Colonic mucosa (tissue), 4 donors: ENCODE results near the gene RNF186. TPM values are rescaled to one million over a fixed set of nuclear protein-coding genes. Genes with fewer than 3 reads are reported as not detected.

Experiments used
- DNase-seq: peaks from one replicate; pipeline ENCODE4 v3.0.0-alpha.2; 2020
- H3K27ac ChIP-seq: fragments of 200-600 bp; one replicate; pipeline ENCODE4 v1.8.0; 2021
- H3K27me3 ChIP-seq: fragments of 200-600 bp; one replicate; pipeline ENCODE4 v1.8.0; 2021
- H3K36me3 ChIP-seq: fragments of 200-600 bp; one replicate; pipeline ENCODE4 v1.8.0; 2021
- H3K4me1 ChIP-seq: fragments of 200-600 bp; one replicate; pipeline ENCODE4 v1.8.0; 2021; ENCODE audit warnings: mild to moderate bottlenecking
- H3K4me3 ChIP-seq: fragments of 200-600 bp; one replicate; pipeline ENCODE4 v1.8.0; 2021
- H3K9ac ChIP-seq, 2 donors: one replicate each; pipeline ENCODE4 v1.7.0; 2013; ENCODE audit warnings: control low read depth in 2 of 2, low read depth in 2 of 2, low read length in 2 of 2
- H3K9me3 ChIP-seq: fragments of 200-600 bp; one replicate; pipeline ENCODE4 v1.8.0; 2021
- CTCF ChIP-seq: fragments of 200-600 bp; IDR thresholded peaks from one replicate; pipeline ENCODE4 v1.8.0; 2022; ENCODE audit warnings: antibody characterized with exemption, mild to moderate bottlenecking
- intact Hi-C: fragments of 100-400 bp; cut with DNase I; formaldehyde crosslinking; loops from one replicate; pipeline ENCODE4 v1.14.1; 2022
- total RNA-seq, 2 donors: library from RNA; stranded (reverse); fragmentation: NEBNext Ultra II Directional in 1 of 2; extraction: Animal tissue kit (Norgen Biotek cat#: 25700) in 1 of 2; gene quantifications; one replicate each; pipeline ENCODE4 v1.2.1, GENCODE V29; 2021
- donor health status: healthy.
- donor health status: DM: no; HTN: no; CAD: no.
- donor health status: DM: no; HTN: no; CAD: no.

Gene RNF186
- total RNA-seq, 2 donors from 2014 or later: 43.0 to 71.4 TPM

- no peak for TF ChIP-seq CTCF
- H3K4me3 ChIP-seq: no peak overlapping the region
- no peak overlapping the region for H3K27ac ChIP-seq
- intact Hi-C loops: no loop called here
- H3K9ac ChIP-seq: no peak overlapping the region
- no peak for DNase-seq
- no peaks in the 10 kb centered on the region for H3K9me3 ChIP-seq
- no peaks in the 10 kb centered on the region for H3K27me3 ChIP-seq
- peaks cover 3% of the 10 kb centered on the region for H3K36me3 ChIP-seq
- no peaks in the 10 kb centered on the region for H3K4me1 ChIP-seq
Observed at GRCh38 chr1:19771350-19771749, 43.7 kb downstream of the RNF186 start.

GRCh38 chr1:19770436-19771190 is 44.5 kb downstream of the RNF186 start:
- no peak overlapping the region for H3K9ac ChIP-seq
- H3K9me3 ChIP-seq: no peaks in the 10 kb centered on the region
- H3K4me1 ChIP-seq: no peaks in the 10 kb centered on the region
- no peak for TF ChIP-seq CTCF
- no peak overlapping the region for H3K27ac ChIP-seq
- H3K27me3 ChIP-seq: no peaks in the 10 kb centered on the region
- H3K36me3 ChIP-seq: peaks cover 3% of the 10 kb centered on the region
- no peak overlapping the region for H3K4me3 ChIP-seq
- intact Hi-C loops: no loop called here
- no peak for DNase-seq

GRCh38 chr1:19769211-19769932 is 45.7 kb downstream of the RNF186 start:
- H3K9ac ChIP-seq: no peak overlapping the region
- intact Hi-C loops: no loop called here
- TF ChIP-seq CTCF: no peak

GRCh38 chr1:19768353-19769210 is 46.5 kb downstream of the RNF186 start:
- Histone ChIP-seq H3K27me3 (no peaks in the 10 kb centered on the region), H3K4me3 (no peak overlapping the region), H3K36me3 (peaks cover 3% of the 10 kb centered on the region), H3K4me1 (no peaks in the 10 kb centered on the region), H3K9me3 (no peaks in the 10 kb centered on the region), H3K27ac (no peak overlapping the region), H3K9ac (no peak overlapping the region)
- DNase-seq: no peak
- intact Hi-C loops: no loop called here
- TF ChIP-seq CTCF: no peak

More at GRCh38 chr1:19769211-19769932, 45.7 kb downstream of the RNF186 start:
- H3K36me3 ChIP-seq: peaks cover 3% of the 10 kb centered on the region
- no peak for DNase-seq
- no peaks in the 10 kb centered on the region for H3K27me3 ChIP-seq
- H3K27ac ChIP-seq: no peak overlapping the region
- no peaks in the 10 kb centered on the region for H3K9me3 ChIP-seq
- no peaks in the 10 kb centered on the region for H3K4me1 ChIP-seq
- H3K4me3 ChIP-seq: no peak overlapping the region

- Histone ChIP-seq H3K27ac (no peak overlapping the region), H3K27me3 (no peaks in the 10 kb centered on the region), H3K9me3 (no peaks in the 10 kb centered on the region), H3K4me1 (no peaks in the 10 kb centered on the region), H3K36me3 (peaks cover 2% of the 10 kb centered on the region), H3K4me3 (no peak overlapping the region), H3K9ac (no peak overlapping the region)
- intact Hi-C loops: no loop called here
- TF ChIP-seq CTCF: no peak
- no peak for DNase-seq
Observed at GRCh38 chr1:19765623-19766022, 49.5 kb downstream of the RNF186 start.
